Germinal center (tissue), 1 donor: Measurements from ENCODE around the gene IRAG1.

Experiments used
- DNase-seq: peaks from one replicate; pipeline ENCODE4 v3.0.0; 2012; ENCODE audit warnings: mixed read lengths, low spot score

The IRAG1 gene

GRCh38 chr11:10646005-10646404, 47.5 kb downstream of the IRAG1 start:
- no peak for DNase-seq

- no peak for DNase-seq
These were observed 48.3 kb downstream of the IRAG1 start for GRCh38 chr11:10645212-10645795.
